Activated CD4-positive, alpha-beta T cell treated with anti-CD3 and anti-CD28 coated beads, Interleukin-10, Interleukin-2, amounts not matched to agents 100 ng/mL and 50 ng/mL, durations not matched to agents 16 hours and 8 hours (primary cell): ENCODE results near the gene KIN.
"Not testable (repeated sequence)": the region's sequence is repeated elsewhere in the genome, so short reads cannot be mapped to it uniquely, and the experiment has no call there.

ENCODE experiments used
- DNase-seq: peaks from one replicate; pipeline ENCODE4 v3.0.0-alpha.2; 2020

Gene KIN

DNA sequence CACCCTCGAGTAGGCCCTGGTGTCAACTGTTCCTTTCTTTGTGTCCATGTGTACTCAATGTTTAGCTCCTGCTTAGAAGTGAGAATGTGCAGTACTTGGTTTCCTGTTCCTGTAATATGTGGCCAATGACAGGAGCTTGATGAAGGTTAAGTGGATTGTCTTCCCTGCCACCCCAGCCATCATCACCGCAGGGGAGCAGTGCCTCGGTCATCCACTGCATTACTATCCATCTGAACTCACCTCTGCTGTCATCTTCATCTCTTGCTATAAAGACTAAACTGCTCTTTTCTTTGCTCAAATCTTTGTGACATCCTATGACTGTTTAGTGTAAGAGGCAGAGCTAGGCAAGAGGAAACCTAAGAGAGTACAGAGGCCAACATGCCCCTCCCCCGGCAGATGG, 69.1 kb downstream of the KIN start:
- DNase-seq: no peak

DNA sequence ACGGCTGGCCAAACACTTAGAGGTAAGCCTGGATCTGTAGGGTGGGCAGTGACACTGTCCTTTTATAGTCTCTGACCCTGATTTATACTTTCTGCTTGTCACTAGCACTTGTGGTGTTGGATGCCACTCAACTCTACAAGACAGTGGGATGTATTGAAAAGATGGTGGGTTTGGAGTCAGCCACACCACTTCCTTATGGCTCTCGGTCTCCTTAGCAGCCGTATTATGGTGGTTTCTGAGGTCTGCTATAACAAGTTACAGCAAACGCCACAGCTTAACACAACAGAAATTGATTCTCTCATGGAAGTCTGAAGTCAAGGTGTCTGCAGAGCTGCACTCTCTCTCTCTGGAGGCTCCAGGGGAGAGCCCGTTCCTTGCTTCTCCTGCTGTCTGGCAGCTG, 70.0 kb downstream of the KIN start:
- DNase-seq: no peak

DNA sequence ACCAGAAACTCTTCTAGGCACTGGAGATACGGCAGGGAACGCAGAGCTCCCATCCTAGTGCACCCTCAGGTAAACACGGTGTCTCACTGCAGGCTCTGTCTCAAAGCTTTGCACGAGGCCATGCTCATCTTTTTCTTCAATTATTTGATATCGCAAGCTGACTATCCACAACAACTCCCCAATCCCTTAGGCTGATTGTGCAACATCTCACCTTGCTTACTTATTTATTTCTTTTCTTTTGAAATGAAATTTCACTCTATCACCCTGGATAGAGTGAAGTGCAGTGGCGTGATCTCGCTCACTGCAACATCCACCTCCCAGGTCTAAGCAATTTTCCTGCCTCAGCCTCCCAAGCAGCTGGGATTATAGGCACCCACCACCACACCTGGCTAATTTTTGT, 72.3 kb downstream of the KIN start:
- no peak for DNase-seq

DNA sequence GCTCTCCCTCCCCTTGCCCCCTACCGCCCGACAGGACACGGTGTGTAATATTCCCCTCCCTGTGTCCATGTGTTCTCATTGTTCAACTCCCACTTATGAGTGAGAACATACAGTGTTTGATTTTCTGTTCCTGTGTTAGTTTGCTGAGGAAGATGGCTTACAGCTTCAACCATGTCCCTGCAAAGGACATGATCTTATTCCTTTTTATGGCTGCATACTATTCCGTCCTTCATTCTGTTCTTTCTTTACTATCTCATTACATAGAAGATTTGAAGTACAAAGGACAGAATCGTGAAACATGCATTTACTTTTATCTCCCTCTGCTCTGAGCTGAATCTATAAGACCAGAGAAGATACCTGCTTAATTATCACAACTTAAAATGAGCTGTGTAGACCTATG, 76.7 kb downstream of the KIN start:
- DNase-seq: not testable (repeated sequence)

DNA sequence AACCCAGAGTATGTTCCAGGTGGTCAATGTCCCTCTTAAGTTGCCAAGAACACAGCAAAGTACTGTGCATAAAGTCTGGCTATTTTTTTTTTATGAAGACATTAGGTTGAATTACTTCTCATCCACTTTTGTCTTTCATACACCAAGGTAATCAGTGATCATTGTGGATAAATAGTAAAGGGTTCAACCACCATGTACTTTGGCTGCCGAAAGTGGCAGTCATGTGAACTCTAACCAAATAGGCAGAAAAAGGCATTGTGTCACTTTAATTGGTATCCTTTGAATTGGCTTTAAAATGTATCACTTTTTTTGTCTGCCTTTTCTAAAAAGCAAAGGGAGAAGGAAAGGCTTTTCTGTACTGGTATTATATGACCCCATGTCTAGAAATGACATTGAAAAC, 77.3 kb downstream of the KIN start:
- DNase-seq: no peak

DNA sequence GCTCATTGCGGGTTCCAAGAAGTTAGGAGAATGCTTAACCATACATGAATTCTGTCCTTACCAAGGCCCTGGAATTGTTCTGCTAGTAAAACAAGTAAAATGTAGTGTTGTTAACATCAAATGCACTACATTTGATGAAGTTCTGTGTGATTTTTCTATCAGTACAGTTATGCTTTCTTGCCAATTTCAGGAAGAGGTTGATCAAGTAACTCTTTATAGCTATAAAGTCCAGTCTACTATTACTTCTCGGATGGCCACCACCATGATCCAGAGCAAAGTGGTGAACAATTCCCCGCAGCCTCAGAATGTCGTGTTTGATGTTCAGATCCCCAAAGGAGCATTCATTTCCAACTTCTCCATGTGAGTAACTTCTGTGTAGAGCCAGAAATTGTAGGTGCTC, 79.0 kb downstream of the KIN start:
- no peak for DNase-seq

DNA sequence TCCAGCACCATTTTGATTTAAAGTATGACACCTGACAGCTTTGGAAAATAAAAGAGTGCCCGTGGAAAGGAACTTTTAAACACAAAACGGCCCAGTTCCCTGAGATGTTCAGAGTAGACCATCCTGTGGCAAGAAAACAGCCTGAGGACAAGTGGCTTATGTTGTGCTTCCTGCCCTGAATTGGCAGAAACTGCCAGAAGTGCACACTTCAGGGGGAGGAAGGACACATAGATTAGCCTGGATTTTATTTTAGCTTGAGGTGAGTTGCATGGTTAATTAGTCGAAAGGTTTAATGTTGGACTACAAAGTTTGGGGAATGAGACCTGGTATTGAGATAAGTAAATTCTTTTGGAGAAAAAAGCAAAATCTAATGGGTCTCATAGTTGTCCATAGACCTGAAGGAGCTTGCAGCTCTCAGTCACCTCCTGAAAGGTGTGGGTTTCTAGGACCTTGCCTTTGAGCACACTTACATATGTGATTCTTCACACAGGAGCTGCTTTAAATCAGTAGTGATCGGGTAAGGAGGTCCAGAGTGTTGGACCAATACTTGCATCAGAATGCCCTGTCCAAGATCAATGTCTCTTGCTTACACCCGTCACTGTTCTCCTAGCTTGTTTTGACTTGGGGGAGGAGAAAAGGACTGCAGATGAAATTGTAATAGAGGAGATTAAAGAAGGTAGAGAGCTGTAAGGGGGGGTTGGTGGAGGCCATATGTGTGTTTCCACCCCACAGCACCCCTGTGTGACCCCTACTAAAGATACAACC, 79.8 kb downstream of the KIN start:
- no peak for DNase-seq

DNA sequence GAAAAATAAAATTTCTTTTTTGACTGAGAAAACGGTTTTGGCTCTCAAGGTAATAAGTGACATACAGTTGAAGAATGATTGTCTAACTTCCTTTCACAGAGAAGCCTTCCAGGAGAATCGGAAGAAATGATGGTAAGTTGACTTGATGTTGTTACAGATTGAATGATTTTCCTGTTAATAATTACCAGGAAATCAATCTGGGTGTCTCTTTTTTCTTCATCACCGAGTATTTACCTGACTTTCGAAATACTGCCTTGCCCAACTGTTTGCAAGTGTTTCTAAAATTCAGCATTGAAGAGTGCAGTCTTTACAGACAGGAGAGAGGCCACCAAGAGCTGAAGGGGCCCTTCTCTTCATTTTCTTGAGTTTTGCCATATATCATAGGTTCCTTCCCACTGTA, 80.7 kb downstream of the KIN start:
- no peak for DNase-seq

DNA sequence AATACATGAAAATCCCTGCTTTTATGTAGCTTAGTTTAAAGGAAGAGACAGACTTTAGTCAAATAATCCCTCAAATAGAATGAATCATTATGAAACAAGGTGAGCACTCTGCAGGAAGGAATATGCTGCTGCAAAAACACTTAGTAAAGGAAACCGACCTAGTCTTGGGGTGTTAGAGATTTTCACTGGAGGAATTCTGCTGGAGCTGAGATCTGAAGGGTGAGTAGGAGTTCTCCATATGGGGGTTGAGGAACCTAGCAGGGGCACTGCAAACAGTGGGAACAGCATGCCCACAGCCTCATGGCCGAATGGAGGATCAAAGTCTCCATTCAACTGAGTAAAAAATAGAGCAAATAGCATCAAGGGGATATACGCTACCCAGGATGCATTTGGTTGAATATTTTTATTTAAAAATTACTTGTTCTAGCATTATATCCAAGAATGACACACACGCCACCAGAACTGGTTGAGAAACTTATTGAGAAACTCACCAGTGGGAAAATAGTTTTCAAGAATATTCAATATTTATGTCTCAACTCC, 81.2 kb downstream of the KIN start:
- no peak for DNase-seq

DNA sequence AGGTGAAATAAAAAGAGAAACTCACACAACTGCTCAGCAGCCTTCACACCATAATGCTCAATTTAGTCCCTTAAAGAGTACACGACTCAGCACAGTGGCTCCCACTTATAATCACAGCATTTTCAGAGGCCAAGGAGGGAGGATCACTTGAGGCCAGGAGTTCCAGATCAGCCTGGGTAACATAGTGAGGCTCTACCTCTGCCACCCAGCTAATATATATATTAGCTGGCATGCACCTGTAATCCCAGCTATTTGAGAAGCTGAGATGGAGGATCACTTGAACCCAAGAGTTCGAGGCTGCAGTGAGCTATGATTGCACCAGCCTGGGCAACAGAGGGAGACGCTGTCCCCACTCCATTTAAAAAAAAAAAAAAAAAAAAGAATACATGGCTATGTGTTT, 82.5 kb downstream of the KIN start:
- no peak for DNase-seq

DNA sequence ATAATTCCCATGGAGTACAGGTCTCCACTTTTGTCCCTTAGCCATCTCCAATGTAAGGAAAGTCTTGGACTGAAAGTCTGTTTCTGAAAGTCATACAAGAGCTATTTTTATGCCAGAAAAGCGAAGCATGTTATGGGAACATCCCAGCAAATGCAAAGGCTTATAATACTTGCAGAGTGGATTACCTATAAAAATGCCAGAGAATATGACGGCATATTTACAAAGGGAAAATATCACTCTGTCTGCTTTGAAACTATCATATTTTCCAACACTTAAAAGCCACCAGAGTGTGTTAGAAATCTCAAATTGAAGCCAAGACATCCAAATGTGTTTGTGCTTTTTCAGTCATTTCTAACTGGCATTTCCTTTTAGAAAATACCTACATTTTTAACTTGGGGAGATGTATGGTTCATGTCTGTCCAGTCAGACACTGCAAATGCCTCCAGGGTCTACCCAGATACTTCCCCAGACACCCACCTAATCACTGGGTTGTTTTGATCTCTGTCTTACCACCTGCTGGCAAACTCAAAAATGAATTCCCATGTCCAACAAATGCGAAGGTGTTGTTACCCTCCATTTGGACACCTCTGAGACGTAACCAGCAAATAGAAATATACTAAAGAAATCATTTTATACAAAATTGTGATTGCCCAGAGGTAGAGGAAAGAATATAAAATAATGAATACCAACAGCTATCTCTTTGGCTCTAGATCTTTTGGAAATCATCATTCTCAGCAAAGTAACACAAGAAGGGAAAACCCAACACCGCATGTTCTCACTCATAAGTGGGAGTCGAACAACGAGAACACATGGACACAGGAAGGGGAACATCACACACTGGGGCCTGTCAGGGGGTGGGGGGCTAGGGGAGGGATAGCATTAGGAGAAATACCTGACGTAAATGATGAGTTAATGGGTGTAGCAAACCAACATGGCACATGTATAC, 83.4 kb downstream of the KIN start:
- DNase-seq: no peak

DNA sequence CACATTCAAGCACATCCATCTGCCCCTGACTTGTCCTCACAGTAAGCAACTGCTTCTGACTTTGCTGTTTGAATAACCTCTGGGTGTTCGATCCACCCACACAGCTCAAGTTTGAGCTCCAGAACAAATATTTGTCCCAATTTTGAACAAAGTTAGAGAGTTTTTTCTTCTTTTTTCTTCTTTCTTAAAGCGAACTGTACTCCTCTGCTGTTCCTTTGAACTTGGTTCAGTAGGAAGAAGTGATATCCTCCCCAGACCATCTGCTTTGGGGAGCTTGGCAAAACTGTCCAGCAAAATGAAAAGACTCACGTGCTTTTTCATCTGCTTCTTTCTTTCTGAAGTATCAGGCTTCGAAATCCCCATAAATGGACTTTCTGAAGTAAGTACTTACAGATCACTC, 84.7 kb downstream of the KIN start, which contains the start of gene ITIH2:
Gene ITIH2, plus strand, starts transcription at position 177 of the 400 bp plus-strand sequence. Its CDS starts 119 bp downstream, at position 296.
- no peak for DNase-seq

DNA sequence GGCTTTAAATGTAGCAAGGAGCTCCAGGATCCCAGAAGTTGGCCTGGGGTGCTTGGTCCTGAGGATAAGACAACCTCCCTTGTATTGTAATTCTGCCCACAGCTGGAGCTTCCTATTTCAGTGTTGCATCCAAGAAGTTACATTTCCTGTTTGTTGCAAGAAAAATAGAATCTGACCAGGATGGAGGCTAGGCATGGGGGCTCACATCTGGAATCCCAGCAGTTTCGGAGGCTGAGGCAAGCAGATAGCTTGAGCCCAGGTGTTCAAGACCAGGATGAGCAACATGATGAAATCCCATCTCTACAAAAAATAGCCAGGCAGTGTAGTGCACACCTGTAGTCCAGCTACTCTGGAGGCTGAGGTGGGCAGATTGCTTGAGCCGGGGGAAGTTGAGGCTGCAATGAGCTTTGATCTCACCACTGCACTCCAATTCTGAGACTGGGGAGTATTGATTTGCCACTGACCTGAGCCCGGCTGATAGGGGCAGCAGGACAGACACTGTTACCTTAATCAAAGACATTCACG, 85.4 kb downstream of the KIN start:
- DNase-seq: no peak

DNA sequence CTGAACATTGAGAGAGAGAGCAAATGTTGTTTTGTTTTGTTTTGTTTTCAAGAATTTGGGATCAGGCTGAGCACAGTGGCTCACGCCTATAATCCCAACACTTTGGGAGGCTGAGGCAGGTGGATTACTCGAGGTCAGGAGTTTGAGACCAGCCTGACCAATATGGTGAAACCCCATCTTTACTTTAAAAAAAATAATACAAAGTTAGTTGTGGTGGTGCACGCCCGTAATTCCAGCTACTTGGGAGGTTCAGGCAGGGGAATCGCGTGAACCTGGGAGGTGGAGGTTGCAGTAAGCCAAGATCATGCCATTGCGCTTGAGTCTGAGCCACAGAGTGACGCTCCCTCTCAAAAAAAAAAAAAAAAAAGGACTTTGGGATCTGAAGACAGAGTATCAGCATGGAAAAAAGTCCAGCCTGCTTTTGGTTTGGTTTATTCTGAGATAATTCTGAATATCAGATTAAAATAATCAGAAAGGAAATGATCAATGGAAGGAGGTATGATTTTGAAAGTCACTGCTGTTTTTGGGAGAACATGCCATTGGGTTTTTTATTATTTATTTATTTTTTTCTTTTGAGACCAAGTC, 86.5 kb downstream of the KIN start:
- no peak for DNase-seq
